ENCODE data around the gene MSTO1.
"Not testable (repeated sequence)": the region's sequence is repeated elsewhere in the genome, so short reads cannot be mapped to it uniquely, and the experiment has no call there.

The MSTO1 gene

DNA sequence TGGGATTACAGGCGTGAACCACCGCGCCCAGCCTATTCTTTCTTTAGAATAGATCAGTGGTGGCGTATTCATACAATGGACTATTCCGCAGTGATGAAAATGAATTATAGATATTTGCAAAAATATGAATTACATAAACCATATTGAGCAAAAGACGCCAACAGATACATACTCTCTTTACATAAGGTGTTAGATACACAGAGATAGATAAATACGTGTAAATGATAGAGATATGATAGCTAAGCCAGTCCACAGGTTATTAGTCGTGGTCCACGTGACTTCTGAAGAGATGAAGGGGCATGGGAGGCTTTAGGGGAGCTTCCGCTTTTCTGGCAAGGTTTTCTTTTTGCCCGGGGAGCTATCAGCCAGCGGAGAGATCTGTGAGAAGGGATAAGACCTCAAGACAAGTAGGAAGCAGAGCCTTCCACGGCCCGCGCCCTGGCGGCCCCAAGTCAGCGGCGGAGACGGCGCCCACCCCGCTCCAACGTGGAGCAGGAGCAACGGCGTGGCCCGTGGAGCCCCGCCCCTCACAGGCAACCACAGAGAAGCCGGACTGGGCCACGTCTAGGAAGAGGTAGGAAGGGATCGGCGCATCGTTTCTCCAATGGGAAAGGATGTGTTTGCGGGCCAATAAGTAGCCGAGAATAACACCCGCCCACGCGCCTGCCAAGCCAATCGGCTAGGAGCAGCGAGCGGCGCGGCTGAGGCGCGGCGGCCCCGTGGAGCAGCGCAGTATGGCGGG, at the start of gene MSTO1:
TSS of gene MSTO1 (plus strand) at position 704 of the 742 bp plus-strand sequence. CDS start at position 735, 31 bp downstream.
- DNase-seq = peak; percentile 100

DNA sequence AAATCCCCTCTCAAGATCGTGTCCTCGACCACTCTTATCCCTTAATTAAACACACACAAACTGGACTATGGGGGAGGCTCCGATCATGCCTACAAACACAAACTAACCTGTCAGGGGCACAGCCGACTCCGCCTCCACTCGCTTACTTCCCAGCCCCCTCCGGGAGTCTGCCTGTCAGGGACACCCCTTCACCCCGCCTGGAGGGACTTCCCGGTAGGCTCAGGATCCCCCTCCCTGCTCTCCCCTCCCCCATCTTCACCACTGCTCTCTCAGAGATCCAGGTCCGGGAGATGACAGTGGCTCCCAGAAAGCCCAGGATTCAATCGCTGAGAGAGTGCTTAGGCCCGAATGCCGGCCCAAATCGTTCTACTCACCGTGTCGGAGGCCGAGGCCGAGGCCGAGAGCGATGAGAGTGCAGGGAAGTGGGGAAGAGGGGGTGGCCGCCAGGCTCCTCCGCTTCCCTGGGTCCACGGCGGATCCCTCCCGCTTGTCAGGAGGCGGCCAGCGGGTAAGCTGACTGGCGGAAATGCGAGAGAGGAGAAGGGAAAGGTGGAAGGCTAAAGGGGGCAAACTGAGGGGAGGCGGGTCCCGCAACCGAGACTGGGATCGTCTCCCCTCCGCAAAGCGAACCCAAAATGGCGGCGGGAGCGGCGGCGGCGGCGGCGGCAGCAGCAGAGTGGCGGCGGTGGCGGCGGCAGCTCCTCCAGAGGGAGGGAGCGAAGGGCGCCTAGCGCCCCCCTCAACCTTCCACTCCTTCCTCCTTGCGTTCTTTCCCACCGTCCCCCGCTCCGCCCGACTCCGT, 48.0 kb upstream of the MSTO1 start:
- DNase-seq = peak; percentile 81

DNA sequence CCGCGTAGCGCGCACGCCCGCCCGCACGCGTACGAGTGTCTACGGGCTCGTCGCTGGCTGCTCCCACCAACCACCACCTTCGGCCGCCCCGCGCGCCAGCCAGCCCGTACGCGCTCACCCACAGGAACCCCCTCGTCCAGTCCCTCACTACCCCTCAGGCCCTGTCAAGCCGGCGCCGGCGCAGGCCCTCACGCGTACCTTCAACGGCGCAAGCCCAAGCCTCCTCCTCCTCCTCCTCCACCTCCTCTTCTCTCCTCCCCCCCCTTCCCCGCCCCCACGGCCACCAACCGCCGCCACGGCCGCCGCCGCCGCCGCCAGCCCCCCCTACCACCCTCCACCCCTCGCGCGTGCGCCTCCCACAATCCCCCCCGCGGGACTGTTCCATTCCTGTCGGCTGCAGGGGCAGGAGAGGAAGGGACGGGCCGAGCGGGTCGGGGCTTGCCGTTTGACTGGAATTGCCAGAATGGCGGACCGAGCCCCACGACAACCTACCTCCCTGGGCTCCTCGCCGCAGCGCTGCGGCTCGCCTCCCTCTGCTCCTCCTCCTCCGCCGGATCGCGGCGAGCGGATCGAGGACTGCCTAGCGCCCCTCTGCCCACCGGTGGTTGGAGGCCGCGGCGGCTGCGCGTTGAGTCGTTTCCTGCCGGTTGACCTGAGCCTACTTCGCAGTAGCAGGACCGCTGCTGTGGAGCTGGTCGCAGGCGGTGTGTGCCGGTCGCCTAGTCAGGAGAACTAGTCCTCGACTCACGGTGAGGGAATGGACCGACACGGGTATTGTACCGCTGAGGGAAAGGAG, 47.2 kb upstream of the MSTO1 start, which contains the start of gene ASH1L:
TSS of gene ASH1L (minus strand) at position 223 of the 796 bp plus-strand sequence. CDS start 41,284 bp downstream, outside the sequence.
- peak; percentile 97 for DNase-seq

DNA sequence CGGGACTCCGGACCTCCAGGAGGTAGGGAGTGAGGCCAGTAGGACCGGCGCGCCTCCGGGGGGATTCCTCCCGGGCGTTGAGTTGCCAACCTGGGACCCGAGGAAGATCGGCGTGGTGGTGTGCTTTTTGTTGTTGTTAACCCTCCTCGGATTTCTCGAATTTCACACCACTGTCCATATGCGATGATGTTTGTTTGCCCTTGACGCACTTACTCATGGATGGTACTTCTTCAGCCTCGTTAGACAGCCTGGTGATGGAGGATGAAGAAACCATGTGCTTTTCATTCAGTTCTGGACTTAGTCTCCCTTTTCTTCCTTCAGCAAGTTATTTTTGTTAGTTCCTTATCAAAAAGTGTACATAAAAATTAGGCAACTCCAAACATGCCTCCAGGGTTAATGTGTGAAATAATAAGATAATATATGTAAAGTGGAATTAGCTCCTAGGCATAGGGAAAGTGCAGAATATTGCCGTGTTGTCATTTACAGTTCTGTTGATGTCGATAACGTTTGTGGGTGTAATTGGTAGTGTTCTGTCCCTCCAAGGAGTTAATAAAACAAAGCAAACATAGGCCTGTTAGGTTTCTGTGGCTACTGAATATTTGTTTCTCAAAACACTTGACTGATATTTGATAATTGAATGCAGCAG, 46.5 kb upstream of the MSTO1 start:
- DNase-seq = peak; percentile 49

DNA sequence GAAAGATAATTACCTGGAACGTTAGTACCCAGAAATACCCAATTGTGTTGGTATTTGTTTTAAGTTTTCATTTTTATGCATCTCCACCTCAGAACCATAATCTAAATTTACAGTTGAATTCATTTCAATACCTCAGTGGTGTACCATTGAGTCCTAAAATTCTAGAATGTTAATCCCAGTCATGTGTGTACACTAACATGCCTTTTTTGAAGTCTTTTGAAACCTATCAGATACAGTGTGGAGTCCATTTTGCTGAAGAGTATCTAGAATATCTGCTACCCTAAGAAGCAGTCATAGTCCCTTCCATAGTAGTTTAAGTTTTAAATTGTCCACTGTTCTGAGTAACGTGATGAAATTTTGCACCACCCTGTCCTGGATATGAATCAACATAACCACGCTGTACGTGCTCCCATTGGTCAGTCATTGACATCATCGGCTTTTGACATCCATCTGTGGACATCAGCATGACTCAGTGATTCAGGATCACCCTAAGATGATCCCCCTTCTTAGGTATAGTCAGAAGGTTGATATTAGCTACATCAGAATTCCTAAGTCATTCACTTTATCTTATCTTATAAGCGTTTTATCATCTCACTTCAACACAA, 39.9 kb upstream of the MSTO1 start:
- no peak for DNase-seq

DNA sequence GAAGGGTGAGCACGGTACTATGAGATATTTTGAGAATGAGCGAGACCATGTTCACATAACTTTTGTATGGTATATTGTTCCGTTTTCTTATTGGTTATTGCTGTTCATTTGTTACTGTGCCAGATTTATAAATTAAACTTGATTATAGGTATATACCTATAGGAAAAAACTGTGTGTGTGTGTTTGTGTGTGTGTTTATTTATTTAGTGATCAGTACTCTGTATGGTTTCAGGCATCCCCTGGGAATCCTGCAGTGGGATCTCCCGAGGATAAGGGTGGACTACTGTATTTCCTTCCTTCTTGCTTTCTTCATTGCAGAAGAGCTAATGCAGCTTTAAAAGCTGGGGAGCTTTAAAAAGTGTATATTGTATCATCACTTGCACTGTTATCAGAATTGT, 39.4 kb upstream of the MSTO1 start:
- no peak for DNase-seq

DNA sequence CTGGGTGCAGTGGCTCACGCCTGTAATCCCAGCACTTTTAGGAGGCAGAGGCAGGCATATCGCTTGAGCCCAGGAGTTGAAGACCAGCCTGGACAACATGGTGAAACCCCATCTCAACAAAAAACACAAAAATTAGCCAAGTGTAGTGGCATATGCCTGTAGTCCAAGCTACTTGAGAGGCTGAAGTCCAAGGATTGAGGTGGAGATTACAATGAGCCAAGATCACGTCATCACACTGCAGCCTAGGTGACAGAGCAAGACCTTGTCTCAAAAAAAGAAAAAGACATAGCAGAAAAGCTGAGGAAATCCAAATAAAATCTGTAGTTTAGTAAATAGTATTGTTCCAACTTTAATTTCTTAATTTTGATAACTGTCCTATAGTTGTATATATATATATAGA, 35.9 kb upstream of the MSTO1 start:
- DNase-seq = no peak

DNA sequence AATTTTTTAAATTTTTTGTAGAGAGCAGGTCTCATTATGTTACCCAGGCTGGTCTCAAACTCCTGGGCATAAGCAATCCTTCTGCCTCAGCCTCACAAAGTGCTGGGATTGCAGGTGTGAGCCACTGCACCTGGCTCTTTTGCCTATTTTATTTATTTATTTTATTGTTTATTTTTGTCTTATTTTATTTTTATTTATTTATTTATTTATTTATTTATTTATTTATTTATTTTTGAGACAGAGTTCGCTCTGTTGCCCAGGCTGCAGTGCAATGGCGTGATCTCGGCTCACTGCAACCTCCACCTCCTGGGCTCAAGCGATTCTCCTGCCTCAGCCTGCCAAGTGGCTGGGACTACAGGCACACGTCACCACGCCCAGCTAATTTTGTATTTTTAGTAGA, 34.4 kb upstream of the MSTO1 start:
- DNase-seq = not testable (repeated sequence)

DNA sequence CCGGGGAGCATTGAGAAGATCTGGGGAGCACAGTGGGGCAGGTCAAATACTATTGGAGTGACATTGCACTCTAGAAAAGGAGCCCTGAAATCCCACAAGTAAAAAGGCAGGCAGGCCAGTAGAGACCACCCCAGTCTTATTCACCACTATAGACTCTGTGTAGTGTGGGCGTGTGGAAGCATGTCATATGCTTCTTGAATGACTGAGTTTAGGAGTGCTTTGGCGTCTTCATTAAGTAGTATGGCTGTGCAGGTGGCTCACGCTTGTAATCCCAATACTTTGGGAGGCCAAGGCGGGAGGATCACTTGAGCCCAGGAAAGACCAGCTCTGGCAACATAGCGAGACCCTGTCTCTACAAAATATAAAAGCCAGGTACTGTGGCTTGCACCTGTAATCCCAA, 26.2 kb upstream of the MSTO1 start:
- DNase-seq = not testable (repeated sequence)

DNA sequence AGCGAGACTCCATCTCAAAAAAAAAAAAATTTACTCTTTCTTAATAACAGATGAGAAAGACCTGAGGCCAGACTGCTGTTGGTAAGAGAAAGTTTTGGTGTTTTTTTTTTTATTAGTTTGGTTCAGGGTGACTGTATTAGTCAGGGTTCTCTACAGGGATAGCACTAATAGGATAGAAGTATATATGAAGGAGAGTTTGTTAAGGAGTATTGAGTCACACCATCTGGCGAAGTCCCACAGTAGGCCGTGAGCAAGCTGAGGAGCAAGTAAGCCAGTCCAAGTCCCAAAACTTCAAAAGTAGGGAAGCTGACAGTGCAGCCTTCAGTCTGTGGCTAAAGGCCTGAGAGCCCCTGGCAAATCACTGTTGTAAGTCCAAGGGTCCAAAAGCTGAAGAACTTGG, 20.7 kb upstream of the MSTO1 start:
- DNase-seq = not testable (repeated sequence)

DNA sequence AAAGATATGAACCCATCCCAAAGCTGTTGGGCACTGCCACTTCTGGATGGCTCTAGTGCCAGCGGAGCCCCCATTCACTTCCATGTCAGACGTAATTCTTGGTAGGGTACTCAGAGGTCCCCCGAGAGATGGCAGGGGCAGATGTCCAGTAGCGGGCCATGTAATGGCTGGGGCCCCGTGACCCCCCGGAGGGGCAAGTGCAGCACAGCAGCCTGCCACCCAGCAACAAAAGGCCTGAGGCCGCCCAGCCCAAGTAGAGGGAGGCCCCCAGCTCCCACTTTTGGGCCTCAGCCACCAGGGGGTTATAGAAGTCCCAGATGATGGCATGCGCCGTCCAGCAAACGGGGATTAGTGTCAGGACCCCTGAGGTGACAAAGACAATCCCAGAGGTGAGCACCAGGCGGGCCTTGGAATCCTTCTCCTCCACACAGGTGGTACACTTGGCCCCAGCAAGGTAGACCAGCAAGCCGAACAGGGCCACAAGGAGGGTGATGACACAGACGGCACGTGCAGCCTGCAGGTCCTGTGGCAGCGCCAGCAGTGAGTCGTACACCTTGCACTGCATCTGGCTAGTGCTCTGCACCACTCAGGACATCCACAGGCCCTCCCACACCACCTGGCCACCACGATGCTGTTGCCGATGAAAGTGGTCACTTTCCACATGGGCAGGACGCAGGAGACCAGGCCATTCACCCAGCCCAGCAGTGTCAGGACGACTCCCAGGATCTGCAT, 19.3 kb upstream of the MSTO1 start:
- not testable (repeated sequence) for DNase-seq

DNA sequence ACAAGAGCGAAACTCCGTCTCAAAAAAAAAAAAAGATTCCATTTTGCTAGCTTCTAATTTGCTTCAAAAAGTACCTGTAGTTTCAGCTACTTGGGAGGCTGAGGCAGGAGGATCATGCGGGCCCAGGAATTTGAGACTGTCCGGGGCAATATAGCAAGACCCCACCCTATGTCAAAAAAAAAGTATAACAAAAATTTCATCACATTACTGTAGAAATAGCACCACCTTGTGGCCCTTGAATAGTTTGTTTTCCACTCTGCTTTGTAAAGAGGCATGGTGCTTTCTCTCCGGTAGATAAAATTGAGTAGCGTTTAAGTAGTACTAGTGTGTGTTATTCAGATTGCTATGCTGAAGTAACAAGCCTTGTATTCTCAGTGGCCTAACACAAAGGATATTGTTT, 18.2 kb upstream of the MSTO1 start:
- DNase-seq = peak; percentile 87

DNA sequence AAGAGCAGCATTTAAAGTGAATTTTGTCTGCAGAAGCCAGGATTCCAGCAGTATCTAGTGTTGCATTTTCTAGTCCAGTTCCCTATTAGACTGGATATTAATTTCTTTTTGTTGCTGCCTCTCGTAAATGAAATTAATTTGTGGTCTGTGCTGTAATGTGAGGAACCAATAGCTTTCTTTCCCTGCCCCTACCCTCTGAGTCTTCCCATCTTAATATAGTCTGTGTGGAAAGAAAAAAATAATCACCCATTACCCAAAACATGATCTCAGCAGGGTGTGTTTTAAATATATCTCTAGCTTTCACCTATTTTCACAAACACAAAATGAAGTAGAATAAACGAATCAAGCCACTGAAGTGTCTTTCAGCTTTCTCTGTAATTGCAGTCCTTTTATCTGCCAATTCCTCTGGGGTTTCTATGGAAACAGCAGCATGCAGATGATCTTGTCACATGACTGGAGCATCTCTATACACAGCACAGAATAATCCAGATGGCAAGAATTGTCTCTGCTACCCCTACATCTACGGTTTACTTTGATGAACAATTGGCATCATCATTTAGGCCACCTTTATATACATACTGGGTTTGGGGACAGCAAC, 14.0 kb upstream of the MSTO1 start:
- not testable (repeated sequence) for DNase-seq

DNA sequence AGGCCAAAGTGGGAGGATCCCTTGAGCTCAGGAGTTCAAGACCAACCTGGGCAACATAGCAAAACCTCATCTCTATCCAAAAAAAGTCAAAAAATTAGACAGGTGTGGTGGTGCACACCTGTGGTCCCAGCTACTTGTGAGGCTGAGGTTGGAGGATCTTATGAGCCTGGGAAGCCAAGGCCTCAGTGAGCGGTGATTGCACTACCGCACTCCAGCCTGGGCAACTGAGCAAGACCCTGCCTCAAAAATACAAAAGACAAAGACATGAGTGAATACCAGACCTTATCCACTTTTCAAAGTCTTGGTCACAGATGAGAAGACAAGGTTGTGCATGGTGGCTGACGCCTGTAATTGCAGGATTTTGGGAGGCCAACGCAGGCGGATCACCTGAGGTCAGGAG, 13.2 kb upstream of the MSTO1 start:
- no peak for DNase-seq

DNA sequence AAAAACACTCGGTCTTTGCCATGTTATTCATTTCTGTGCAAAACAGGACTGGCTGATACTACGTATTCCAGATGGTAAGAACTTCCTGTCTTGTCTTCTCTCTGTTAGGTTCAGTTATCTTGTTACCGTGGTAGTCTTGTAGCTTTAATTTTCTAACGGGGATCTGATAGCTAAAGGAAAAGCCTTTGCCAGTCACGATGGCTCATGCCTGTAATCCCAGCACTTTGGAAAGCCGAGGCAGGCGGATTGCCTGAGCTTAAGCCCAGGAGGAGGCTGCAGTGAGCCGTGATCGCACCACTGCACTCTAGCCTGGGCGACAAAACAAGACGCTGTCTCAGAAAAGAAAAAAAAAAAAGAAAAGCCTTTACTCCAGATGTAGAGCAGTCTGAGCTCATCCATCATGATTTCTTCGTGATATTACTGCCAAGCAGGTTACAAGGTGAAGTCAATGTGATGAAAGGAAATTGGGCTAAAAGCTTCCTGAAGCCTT, 11.1 kb upstream of the MSTO1 start:
- DNase-seq = peak; percentile 98

DNA sequence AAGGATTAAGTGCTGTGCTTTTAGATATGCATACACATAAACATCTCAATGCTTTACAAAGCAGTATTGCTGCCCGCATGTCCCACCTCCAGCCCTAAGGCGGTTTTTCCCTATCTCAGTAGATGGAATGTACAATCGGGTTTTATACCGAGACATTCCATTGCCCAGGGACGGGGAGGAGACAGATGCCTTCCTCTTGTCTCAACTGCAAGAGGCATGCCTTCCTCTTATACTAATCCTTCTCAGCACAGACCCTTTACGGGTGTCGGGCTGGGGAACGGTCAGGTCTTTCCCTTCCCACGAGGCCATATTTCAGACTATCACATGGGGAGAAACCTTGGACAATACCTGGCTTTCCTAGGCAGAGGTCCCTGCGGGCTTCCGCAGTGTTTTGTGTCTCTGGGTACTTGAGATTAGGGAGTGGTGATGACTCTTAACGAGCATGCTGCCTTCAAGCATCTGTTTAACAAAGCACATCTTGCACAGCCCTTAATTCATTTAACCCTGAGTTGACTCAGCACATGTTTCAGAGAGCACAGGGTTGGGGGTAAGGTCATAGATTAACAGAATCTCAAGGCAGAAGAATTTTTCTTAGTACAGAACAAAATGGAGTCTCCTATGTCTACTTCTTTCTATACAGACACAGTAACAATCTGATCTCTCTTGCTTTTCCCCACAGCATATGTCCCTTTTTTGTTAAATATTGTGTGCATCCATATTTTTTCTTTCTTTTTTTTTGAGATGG, 10.0 kb upstream of the MSTO1 start:
- DNase-seq = not testable (repeated sequence)

DNA sequence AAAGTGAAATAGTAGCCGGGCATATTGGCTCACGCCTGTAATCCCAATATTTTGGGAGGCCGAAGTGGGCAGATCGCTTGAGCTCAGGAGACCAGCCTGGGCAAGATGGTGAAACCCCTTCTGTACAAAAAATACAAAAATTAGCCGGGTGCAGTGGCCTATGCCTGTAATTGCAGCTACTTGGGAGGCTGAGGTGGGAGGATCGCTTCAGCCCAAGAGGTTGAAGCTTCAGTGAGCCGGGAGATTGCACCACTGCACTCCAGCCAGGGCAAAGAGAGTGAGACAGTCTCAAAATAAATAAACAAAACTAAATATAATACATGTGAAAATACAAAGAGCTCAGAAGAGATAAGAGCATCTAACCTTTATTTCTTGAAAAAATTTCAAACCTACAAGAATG, 2.3 kb upstream of the MSTO1 start:
- DNase-seq = no peak

DNA sequence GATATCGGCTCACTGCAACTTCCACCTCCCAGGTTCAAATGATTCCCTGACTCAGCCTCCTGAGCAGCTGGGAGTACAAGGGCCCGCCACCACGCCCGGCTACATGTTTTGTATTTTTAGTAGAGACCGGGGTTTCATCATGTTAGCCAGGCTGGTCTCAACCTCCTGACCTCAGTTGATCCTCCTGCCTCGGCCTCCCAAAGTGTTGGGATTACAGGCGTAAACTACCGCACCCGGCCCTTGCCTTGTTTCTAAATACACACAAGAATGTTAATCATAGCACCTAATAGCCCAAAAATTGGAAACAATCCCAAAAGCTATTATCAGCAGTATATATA, 1.2 kb upstream of the MSTO1 start:
- DNase-seq = no peak

DNA sequence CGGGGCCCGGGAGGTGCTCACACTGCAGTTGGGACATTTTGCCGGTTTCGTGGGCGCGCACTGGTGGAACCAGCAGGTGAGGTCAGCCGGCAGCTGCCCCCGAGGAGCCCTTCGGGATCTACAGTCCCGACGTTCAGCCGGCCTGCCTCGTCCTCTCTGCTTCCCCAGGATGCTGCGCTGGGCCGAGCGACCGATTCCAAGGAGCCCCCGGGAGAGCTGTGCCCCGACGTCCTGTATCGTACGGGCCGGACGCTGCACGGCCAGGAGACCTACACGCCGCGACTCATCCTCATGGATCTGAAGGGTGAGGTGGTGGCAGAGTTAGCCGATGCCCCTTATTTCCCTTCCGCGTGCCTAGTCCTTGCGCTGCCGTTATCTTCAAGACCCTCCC, 234 bp downstream of the MSTO1 start:
- DNase-seq = not testable (repeated sequence)

DNA sequence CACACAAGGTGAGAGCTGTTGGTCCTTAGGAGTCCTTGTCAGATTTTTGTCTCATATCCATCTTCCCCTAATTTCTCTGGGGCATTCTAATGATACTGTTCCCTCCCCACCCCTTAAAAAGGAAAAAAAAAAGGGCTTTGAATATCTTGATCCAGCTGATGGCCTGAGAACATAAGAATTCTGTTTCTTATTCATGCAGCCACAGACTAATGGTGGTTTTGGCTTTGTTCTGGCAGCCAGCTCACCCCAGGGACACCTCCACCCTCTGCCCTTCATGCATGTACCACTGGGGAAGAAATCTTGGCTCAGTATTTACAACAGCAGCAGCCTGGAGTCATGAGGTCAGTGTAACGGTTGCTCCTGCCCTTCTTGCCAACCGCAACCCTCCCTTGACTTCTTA, 3.2 kb downstream of the MSTO1 start:
- not testable (repeated sequence) for DNase-seq
